Thoracic aorta (tissue), 2 donors: ENCODE data around the gene FAM184A. TPM values are rescaled to one million over a fixed set of nuclear protein-coding genes. Genes with fewer than 3 reads are reported as not detected.

ENCODE experiments used
- ATAC-seq: fragments of 150-250 bp; one replicate; pipeline ENCODE4 v1.8.0; 2017; ENCODE audit warnings: low read depth; ENCODE audit not compliant: insufficient number of reproducible peaks, low FRiP score
- DNase-seq: peaks from one replicate; pipeline ENCODE4 v3.0.0-alpha.2; 2020; ENCODE audit warnings: low spot score
- H3K27ac ChIP-seq, 2 donors: fragments of 200-600 bp; sonication (generic); 1 replicate in 1 of 2; 2 replicates in 1 of 2; pipeline ENCODE4 v1.5.1; 2016; ENCODE audit warnings: mild to moderate bottlenecking in 2 of 2, moderate library complexity in 2 of 2
- H3K27me3 ChIP-seq: fragments of 200-600 bp; sonication (generic); replicated peaks from 2 replicates; pipeline ENCODE4 v1.6.0; 2016; ENCODE audit warnings: mild to moderate bottlenecking; ENCODE audit not compliant: insufficient read depth
- H3K36me3 ChIP-seq: fragments of 200-600 bp; sonication (generic); one replicate; pipeline ENCODE4 v1.5.1; 2016
- H3K4me1 ChIP-seq, 2 donors: fragments of 200-600 bp; sonication (generic); 1 replicate in 1 of 2; 2 replicates in 1 of 2; pipeline versions ENCODE4 v1.5.1 to v1.6.0; 2016; ENCODE audit warnings: low read depth in 2 of 2, mild to moderate bottlenecking in 1 of 2; ENCODE audit not compliant: control insufficient read depth in 1 of 2
- H3K4me3 ChIP-seq: fragments of 200-600 bp; sonication (generic); 2 replicates; pipeline ENCODE4 v1.5.1; 2016; ENCODE audit warnings: mild to moderate bottlenecking
- H3K9me3 ChIP-seq: fragments of 200-600 bp; sonication (generic); 2 replicates; pipeline ENCODE4 v1.5.1; 2016
- total RNA-seq, 2 donors: library from RNA; depleted of rRNA; stranded (reverse); fragments of >200 nt; gene quantifications; one replicate each; pipeline versions ENCODE4 v1.1.0 to v1.2.3, GENCODE V29; 2016
- TF ChIP-seq, protein P1 (sequence below): fragments of 200-600 bp; sonication (generic); IDR thresholded peaks from one replicate; pipeline ENCODE4 v1.5.1; 2019; ENCODE audit warnings: antibody characterized with exemption

FAM184A gene
- total RNA-seq, 2 donors from 2014 or later, result 0.54 to 7.5 TPM

DNA sequence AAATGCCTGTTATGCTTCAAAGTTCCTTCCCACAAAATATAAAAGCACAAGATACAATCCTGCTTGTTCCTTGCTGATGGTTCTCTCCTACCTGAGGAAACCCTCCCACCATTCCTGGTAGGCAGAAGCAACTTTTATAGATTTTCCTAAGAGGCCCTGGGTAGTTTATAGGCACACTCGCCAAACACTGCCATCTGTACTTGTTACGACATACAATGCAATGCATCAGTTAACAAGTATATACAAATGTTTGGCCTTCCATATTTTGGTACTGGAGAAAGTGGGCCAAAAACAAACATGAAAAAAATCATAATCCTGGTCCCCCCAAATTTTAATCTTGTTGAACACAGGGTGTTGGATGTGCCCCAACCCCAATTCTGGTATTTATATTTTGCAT lies 160.1 kb downstream of the FAM184A start:
- H3K27me3 ChIP-seq, result no peaks in the 10 kb centered on the region
- no peaks in the 10 kb centered on the region for H3K4me1 ChIP-seq
- TF ChIP-seq, protein P1, sequence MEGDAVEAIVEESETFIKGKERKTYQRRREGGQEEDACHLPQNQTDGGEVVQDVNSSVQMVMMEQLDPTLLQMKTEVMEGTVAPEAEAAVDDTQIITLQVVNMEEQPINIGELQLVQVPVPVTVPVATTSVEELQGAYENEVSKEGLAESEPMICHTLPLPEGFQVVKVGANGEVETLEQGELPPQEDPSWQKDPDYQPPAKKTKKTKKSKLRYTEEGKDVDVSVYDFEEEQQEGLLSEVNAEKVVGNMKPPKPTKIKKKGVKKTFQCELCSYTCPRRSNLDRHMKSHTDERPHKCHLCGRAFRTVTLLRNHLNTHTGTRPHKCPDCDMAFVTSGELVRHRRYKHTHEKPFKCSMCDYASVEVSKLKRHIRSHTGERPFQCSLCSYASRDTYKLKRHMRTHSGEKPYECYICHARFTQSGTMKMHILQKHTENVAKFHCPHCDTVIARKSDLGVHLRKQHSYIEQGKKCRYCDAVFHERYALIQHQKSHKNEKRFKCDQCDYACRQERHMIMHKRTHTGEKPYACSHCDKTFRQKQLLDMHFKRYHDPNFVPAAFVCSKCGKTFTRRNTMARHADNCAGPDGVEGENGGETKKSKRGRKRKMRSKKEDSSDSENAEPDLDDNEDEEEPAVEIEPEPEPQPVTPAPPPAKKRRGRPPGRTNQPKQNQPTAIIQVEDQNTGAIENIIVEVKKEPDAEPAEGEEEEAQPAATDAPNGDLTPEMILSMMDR, result no peak
- no peak overlapping the region for H3K4me3 ChIP-seq
- peaks cover 32% of the 10 kb centered on the region for H3K36me3 ChIP-seq
- DNase-seq (no peak), ATAC-seq (no peak)
- H3K9me3 ChIP-seq, result no peaks in the 10 kb centered on the region
- H3K27ac ChIP-seq, result no peak overlapping the region

DNA sequence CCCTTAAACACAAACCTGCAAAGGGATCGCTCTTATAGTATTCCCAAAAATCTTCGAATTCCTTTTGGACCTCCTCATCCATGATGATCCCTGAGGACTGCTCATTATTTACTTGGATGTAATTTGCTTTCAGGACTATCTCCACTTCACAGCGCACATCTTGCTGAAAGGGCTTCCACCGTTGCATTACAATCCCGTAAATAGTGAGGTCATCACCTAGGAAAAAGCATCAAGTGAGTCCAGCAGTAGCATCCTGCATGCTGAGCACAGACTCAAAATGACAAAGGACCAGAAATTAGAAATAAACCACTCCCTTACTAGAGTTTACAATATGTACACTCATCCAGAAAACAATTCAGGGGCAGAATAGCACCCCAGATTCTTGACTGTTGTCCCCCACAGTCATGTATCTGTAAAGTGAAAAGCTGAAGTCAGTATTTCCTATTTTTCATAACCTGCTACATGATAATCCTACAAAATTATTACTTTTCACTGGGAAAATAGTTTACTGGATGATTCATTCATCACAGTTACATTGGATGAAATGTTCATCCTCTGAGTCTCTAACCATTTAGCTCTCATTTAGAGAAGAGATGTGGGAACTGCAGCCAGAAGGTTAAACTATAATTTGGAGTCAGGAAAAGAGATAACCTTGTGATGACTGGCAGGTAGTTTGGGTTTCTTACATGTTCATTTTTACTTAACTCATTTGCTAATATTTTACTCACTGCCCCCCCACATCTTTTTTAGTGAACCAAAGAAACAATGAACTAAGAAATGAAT lies 160.7 kb downstream of the FAM184A start:
- peaks cover 32% of the 10 kb centered on the region for H3K36me3 ChIP-seq
- no peaks in the 10 kb centered on the region for H3K9me3 ChIP-seq

DNA sequence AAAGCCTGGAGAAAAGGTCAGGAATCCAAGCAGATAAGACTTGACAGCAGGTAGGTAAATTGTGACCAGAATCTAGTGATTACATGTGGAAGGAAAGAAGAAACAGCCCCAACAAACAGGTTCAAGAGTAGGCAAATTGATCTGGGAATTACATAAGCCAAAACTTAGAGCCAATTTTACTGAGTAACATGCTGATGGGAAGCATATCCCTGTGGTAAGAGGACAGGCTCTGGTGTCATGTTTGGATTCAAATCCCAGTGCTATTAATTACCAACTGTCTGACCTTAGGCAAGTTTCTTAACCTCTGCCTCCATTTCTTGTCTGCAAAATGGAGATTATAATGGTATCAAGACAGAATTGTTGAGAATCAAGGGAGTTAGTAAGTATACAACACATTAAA lies 163.9 kb downstream of the FAM184A start:
- H3K4me1 ChIP-seq, result no peaks in the 10 kb centered on the region
- peaks cover 22% of the 10 kb centered on the region for H3K36me3 ChIP-seq
- H3K9me3 ChIP-seq, result no peaks in the 10 kb centered on the region
- H3K27ac ChIP-seq, result no peak overlapping the region
- no peaks in the 10 kb centered on the region for H3K27me3 ChIP-seq
- DNase-seq (no peak), ATAC-seq (no peak)
- no peak overlapping the region for H3K4me3 ChIP-seq
- TF ChIP-seq, protein P1, result no peak

More for the DNA sequence above, 160.7 kb downstream of the FAM184A start:
- Histone ChIP-seq H3K4me3 (no peak overlapping the region), H3K4me1 (no peaks in the 10 kb centered on the region), H3K27ac (no peak overlapping the region), H3K27me3 (no peaks in the 10 kb centered on the region)
- TF ChIP-seq, protein P1, result no peak
- no peak for ATAC-seq
- no peak for DNase-seq

DNA sequence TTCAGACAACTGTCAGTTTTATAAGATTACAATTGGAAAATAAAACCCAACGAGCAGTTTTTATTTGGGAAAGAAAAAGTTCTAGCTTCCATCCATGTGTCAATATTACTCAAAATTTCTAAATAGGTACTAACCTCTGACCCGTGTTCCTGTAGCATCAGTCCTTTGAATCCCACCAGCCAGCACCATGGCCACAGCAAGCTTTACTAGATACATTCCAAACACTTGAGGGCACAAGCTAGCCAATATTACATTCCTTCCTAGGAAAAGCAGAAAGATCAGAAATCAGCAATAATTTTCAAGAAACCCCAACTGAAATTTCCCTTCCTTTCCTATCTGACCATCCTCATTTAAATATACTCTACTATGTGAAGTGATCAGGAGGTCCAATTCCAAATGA lies 165.3 kb downstream of the FAM184A start:
- H3K27me3 ChIP-seq, result no peaks in the 10 kb centered on the region
- peaks cover 28% of the 10 kb centered on the region for H3K36me3 ChIP-seq
- DNase-seq (no peak), ATAC-seq (no peak)
- H3K4me1 ChIP-seq, result no peaks in the 10 kb centered on the region
- H3K27ac ChIP-seq, result no peak overlapping the region
- H3K4me3 ChIP-seq, result no peak overlapping the region
- H3K9me3 ChIP-seq, result no peaks in the 10 kb centered on the region
- TF ChIP-seq, protein P1, result no peak

DNA sequence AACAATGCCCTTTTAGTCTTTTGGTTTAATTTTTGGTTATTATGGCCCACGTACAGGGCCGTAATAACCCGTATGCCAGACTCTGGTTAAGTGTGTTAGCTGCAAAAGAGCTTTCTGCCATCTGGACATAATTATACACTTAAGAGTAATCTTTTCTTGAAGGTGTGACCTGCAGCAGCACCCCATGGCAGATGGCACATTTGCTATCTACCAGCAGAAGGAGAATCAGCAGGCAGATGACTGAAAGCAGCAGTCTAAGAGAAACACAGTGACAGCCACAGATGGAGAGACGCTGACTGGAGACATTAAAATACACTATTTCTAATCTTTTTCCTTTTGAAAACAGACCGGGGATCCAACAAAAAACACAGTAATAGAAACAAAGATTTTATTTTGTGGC lies 165.8 kb downstream of the FAM184A start:
- no peak overlapping the region for H3K27ac ChIP-seq
- ATAC-seq, result no peak
- H3K36me3 ChIP-seq, result peaks cover 33% of the 10 kb centered on the region
- no peaks in the 10 kb centered on the region for H3K27me3 ChIP-seq
- DNase-seq, result no peak
- TF ChIP-seq, protein P1, result no peak
- H3K9me3 ChIP-seq, result no peaks in the 10 kb centered on the region
- no peaks in the 10 kb centered on the region for H3K4me1 ChIP-seq
- H3K4me3 ChIP-seq, result no peak overlapping the region

Other genes starting within 250 kb of the FAM184A start
- 10 to 100 TPM in 1 of 2 donors, 1 to 10 TPM in 1; 7.7 to 11.1 TPM for gene ASF1A, start 184.5 kb downstream of the FAM184A start, total RNA-seq
- 10 to 100 TPM; 14.1 to 22.2 TPM for gene MCM9, start 143.5 kb downstream of the FAM184A start, total RNA-seq